HepG2 (cell line): ENCODE data around the gene ZNF747. TPM values are rescaled to one million over a fixed set of nuclear protein-coding genes. Genes with fewer than 3 reads are reported as not detected.

Experiments used
- ARID2 ChIP-seq: sonication (generic); formaldehyde crosslinking; IDR thresholded peaks from 2 replicates; pipeline ENCODE4 v1.8.1; 2022; ENCODE audit warnings: mild to moderate bottlenecking, missing genetic modification reagents, borderline replicate concordance
- MEIS2 ChIP-seq: sonication (generic); formaldehyde crosslinking; IDR thresholded peaks from 2 replicates; pipeline ENCODE4 v1.9.0; 2021; ENCODE audit warnings: mild to moderate bottlenecking, missing genetic modification reagents
- NFAT5 ChIP-seq: sonication (generic); formaldehyde crosslinking; IDR thresholded peaks from 2 replicates; pipeline ENCODE4 v1.4.0; 2020; ENCODE audit warnings: missing genetic modification reagents
- ZC3H13 ChIP-seq: sonication (generic); formaldehyde crosslinking; IDR thresholded peaks from 2 replicates; pipeline ENCODE4 v1.8.1; 2023; ENCODE audit warnings: mild to moderate bottlenecking, missing genetic modification reagents, moderate library complexity
- ZNF124 ChIP-seq: sonication (generic); formaldehyde crosslinking; IDR thresholded peaks from 2 replicates; pipeline ENCODE4 v1.4.0; 2020; ENCODE audit warnings: missing genetic modification reagents
- ZNF326 ChIP-seq: sonication (generic); formaldehyde crosslinking; IDR thresholded peaks from 2 replicates; pipeline ENCODE4 v1.4.0; 2020; ENCODE audit warnings: missing genetic modification reagents, borderline replicate concordance
- ZNF609 ChIP-seq: sonication (generic); formaldehyde crosslinking; IDR thresholded peaks from 2 replicates; pipeline ENCODE4 v1.4.0; 2020; ENCODE audit warnings: mild to moderate bottlenecking, missing genetic modification reagents, borderline replicate concordance
- polyA plus RNA-seq, 8 experiments: library from polyadenylated mRNA; depleted of rRNA in 3 of 8; stranded (reverse) in 7 of 8; unstranded in 1 of 8; fragments of >200 nt; fragmentation: Illumina TruSeq in 4 of 8; extraction: Trizol in 4 of 8; gene quantifications; 2 replicates each; pipeline versions ENCODE4 v1.2.1 to v1.2.3, GENCODE V29; 2011 to 2016; ENCODE audit warnings: low read depth in 4 of 8, missing spikeins in 1 of 8, mixed read lengths in 1 of 8; ENCODE audit not compliant: insufficient read depth in 1 of 8
- total RNA-seq, 5 experiments: library from RNA; depleted of rRNA; stranded (reverse); fragments of >200 nt; fragmentation: Illumina TruSeq; extraction: Trizol; gene quantifications; 2 replicates each; pipeline ENCODE4 v1.2.3, GENCODE V29; 2016; ENCODE audit warnings: low read depth in 1 of 5

The ZNF747 gene
- total and polyA plus RNA-seq, 2 of the 13 experiments (the other 11 are each of a cell fraction or from before 2014, with no cell fraction given): 7.2 to 10.2 TPM

- TF ChIP-seq ZNF609 (CRISPR knock-in tag): 0 out of 2 replicates have a peak, but pooled peaks have one; percentile 28
- no peak for TF ChIP-seq ZNF326 (CRISPR knock-in tag)
- 0 out of 2 replicates have a peak, but pooled peaks have one; percentile 25 for TF ChIP-seq ARID2 (CRISPR knock-in tag)
- no peak for TF ChIP-seq NFAT5 (CRISPR knock-in tag)
- TF ChIP-seq ZC3H13 (CRISPR knock-in tag): peak; percentile 97; the same call in 1 of the 2 replicates
- TF ChIP-seq ZNF124 (CRISPR knock-in tag): no peak
- TF ChIP-seq MEIS2: no peak
- TF ChIP-seq, all 625 proteins: peak for 25
These were observed 4.3 kb downstream of the ZNF747 start (continued) for GRCh38 chr16:30530163-30531037.
